HCT116 (cell line): Measurements from ENCODE around the gene PLCL2. TPM values are rescaled to one million over a fixed set of nuclear protein-coding genes. Genes with fewer than 3 reads are reported as not detected.
A peak's percentile ranks its signal among the peaks of the same experiment; 100 is the strongest.

Experiments
- ATAC-seq: fragments of 200-7000 bp; cut with Tn5 transposase; 2 replicates; pipeline ENCODE4 v1.9.1; 2020; ENCODE audit warnings: mild to moderate bottlenecking, moderate library complexity
- BruUV-seq: library from RNA; stranded (reverse); fragments of 400-500 nt; replicated peaks from 2 replicates; lab custom pipeline; 2021; lab: Mats Ljungman, UMichigan
- CTCF ChIA-PET: fragments of 300-600 bp; sonication (Branson Sonifier 250); formaldehyde crosslinking; loops from one replicate; lab custom pipeline; 2021; ENCODE audit warnings: antibody characterized with exemption; lab: Charles Lee
- POLR2A ChIA-PET: fragments of 300-600, 350-600 bp; sonication (Branson Sonifier 250); formaldehyde crosslinking; loops from one replicate; lab custom pipeline; 2021; ENCODE audit warnings: antibody characterized with exemption; lab: Charles Lee
- RAD21 ChIA-PET, 2 experiments: fragments of 300-600 bp; sonication (Branson Sonifier 250); formaldehyde crosslinking; loops; one replicate each; lab custom pipeline; 2023; ENCODE audit warnings: low total read pairs in 2 of 2; ENCODE audit not compliant: uncharacterized antibody in 2 of 2, unreplicated experiment in 2 of 2, low non-redundant PET in 1 of 2; lab: Charles Lee
- DNase-seq: peaks from one replicate; pipeline ENCODE4 v3.0.0-alpha.2; 2010; ENCODE audit warnings: low read depth, low spot score
- H2AFZ ChIP-seq: fragments of 200-600 bp; shearing (Covaris generic), sonication (generic); 2 replicates; pipeline ENCODE4 v1.6.1; 2017; ENCODE audit warnings: low read depth, mixed run types, mixed read lengths, antibody characterized with exemption, low read length; ENCODE audit not compliant: poor library complexity, severe bottlenecking
- H3K27ac ChIP-seq: 2 replicates; pipeline ENCODE4 v1.5.1; 2012; ENCODE audit warnings: low read depth, low read length
- H3K27me3 ChIP-seq: fragments of 200-600 bp; sonication (generic); 2 replicates; pipeline ENCODE4 v1.6.1; 2016; ENCODE audit warnings: mixed run types, low read length, mixed read lengths; ENCODE audit not compliant: insufficient read depth
- H3K36me3 ChIP-seq, 2 experiments: fragments of 200-500 bp in 1 of 2; fragments of 200-600 bp in 1 of 2; sonication (Bioruptor generic) in 1 of 2; sonication (generic) in 1 of 2; 2 replicates each; pipeline versions ENCODE4 v1.5.1 to v1.6.1; 2014 to 2016; ENCODE audit warnings: low read length in 2 of 2, inconsistent platforms in 1 of 2, mixed read lengths in 1 of 2, mixed run types in 1 of 2; ENCODE audit not compliant: insufficient read depth in 2 of 2, control insufficient read depth in 1 of 2
- H3K4me1 ChIP-seq, 2 experiments: fragments of 200-600 bp in 1 of 2; sonication (generic) in 1 of 2; 2 replicates each; pipeline versions ENCODE4 v1.5.1 to v1.6.1; 2012 to 2017; ENCODE audit warnings: low read length in 2 of 2, inconsistent platforms in 1 of 2, mild to moderate bottlenecking in 1 of 2, mixed read lengths in 1 of 2, mixed run types in 1 of 2, moderate library complexity in 1 of 2; ENCODE audit not compliant: insufficient read depth in 2 of 2, control insufficient read depth in 1 of 2
- H3K4me2 ChIP-seq: fragments of 200-600 bp; sonication (generic); 2 replicates; pipeline ENCODE4 v1.6.1; 2017; ENCODE audit warnings: mixed run types, low read length, mixed read lengths
- H3K4me3 ChIP-seq, 2 experiments: fragments of 200-600 bp in 1 of 2; sonication (generic) in 1 of 2; replicated peaks in 1 of 2; 2 replicates each; pipeline ENCODE4 v1.5.1; 2011 to 2016; ENCODE audit warnings: low read length in 2 of 2, control low read depth in 1 of 2, low read depth in 1 of 2, mild to moderate bottlenecking in 1 of 2, mixed read lengths in 1 of 2, mixed run types in 1 of 2
- H3K79me2 ChIP-seq: fragments of 200-600 bp; sonication (generic); 2 replicates; pipeline ENCODE4 v1.6.1; 2017; ENCODE audit warnings: mild to moderate bottlenecking, mixed run types, low read length, moderate library complexity, mixed read lengths; ENCODE audit not compliant: insufficient read depth
- H3K9ac ChIP-seq: fragments of 200-600 bp; sonication (generic); 2 replicates; pipeline ENCODE4 v1.6.1; 2016; ENCODE audit warnings: low read length, mixed read lengths
- H3K9me2 ChIP-seq: fragments of 200-600 bp; sonication (generic), shearing (Covaris generic); 2 replicates; pipeline ENCODE4 v1.6.1; 2017; ENCODE audit warnings: mixed run types, mild to moderate bottlenecking, moderate library complexity; ENCODE audit not compliant: insufficient read depth
- H3K9me3 ChIP-seq, 2 experiments: fragments of 200-500 bp in 1 of 2; fragments of 200-600 bp in 1 of 2; sonication (Bioruptor generic) in 1 of 2; sonication (generic) in 1 of 2; 2 replicates each; pipeline ENCODE4 v1.6.1; 2014 to 2017; ENCODE audit warnings: low read length in 2 of 2, mixed read lengths in 2 of 2, inconsistent platforms in 1 of 2, low read depth in 1 of 2, mild to moderate bottlenecking in 1 of 2, mixed run types in 1 of 2, moderate library complexity in 1 of 2; ENCODE audit not compliant: control insufficient read depth in 1 of 2, insufficient read depth in 1 of 2
- H4K20me1 ChIP-seq: fragments of 200-600 bp; sonication (generic), shearing (Covaris generic); 2 replicates; pipeline ENCODE4 v1.6.1; 2017; ENCODE audit warnings: mixed run types, mild to moderate bottlenecking, moderate library complexity; ENCODE audit not compliant: insufficient read depth
- ATF3 ChIP-seq: IDR thresholded peaks from 2 replicates; pipeline ENCODE4 v1.6.1; 2012
- CEBPB ChIP-seq: IDR thresholded peaks from 2 replicates; pipeline ENCODE4 v1.6.1; 2012; ENCODE audit warnings: low read depth
- EZH2 ChIP-seq: fragments of 200-600 bp; sonication (generic); IDR thresholded peaks from 2 replicates; pipeline ENCODE4 v1.6.1; 2017; ENCODE audit warnings: antibody characterized with exemption, mixed run types
- FOSL1 ChIP-seq: IDR thresholded peaks from 2 replicates; pipeline ENCODE4 v1.6.1; 2012; ENCODE audit warnings: low read depth
- MAX ChIP-seq: IDR thresholded peaks from 2 replicates; pipeline ENCODE4 v1.6.1; 2012
- RAD21 ChIP-seq: IDR thresholded peaks from 2 replicates; pipeline ENCODE4 v1.6.1; 2012; ENCODE audit warnings: low read depth, mild to moderate bottlenecking
- REST ChIP-seq: IDR thresholded peaks from 2 replicates; pipeline ENCODE4 v1.6.1; 2012; ENCODE audit warnings: low read depth
- SRF ChIP-seq: IDR thresholded peaks from 2 replicates; pipeline ENCODE4 v1.6.1; 2012; ENCODE audit warnings: low read depth
- TCF7L2 ChIP-seq: IDR thresholded peaks from 2 replicates; pipeline ENCODE4 v1.7.0; 2011; ENCODE audit warnings: borderline replicate concordance, inconsistent platforms; ENCODE audit not compliant: insufficient read depth, insufficient read length; ENCODE audit errors: extremely low read depth
- ZBTB33 ChIP-seq: IDR thresholded peaks from 2 replicates; pipeline ENCODE4 v1.6.1; 2011; ENCODE audit warnings: mild to moderate bottlenecking, low read length, moderate library complexity; ENCODE audit not compliant: insufficient replicate concordance; ENCODE audit errors: extremely low read depth
- ZFX ChIP-seq: fragments of 450-650 bp; IDR thresholded peaks from 2 replicates; pipeline ENCODE4 v1.6.1; 2017
- ZNF274 ChIP-seq: fragments of 200-500 bp; sonication (Bioruptor generic); IDR thresholded peaks from 2 replicates; pipeline ENCODE4 v1.6.1; 2014; ENCODE audit warnings: mild to moderate bottlenecking, low read depth, low read length, inconsistent platforms
- intact Hi-C: fragments of 100-400 bp; cut with micrococcal nuclease; formaldehyde crosslinking; loops from 2 replicates; pipeline ENCODE4 v1.10.0; 2022
- total RNA-seq: library from RNA; stranded (reverse); gene quantifications from one replicate; pipeline ENCODE4 v1.2.1, GENCODE V29; 2021; ENCODE audit not compliant: unreplicated experiment

PLCL2 gene
- total RNA-seq, 1 experiment from 2014 or later, result 2.2 TPM

- ATAC-seq (no peak), DNase-seq (no peak)
- POLR2A ChIA-PET, result no interaction called here
- H3K4me2 ChIP-seq, result peak overlapping the region; percentile 97
- no peak overlapping the region for H3K27ac ChIP-seq
- TF ChIP-seq ATF3, result no peak
- no peak for TF ChIP-seq ZNF274
- no peak for TF ChIP-seq ZFX
- TF ChIP-seq EZH2, result no peak
- peaks cover 0 to 11% of the 10 kb centered on the region in 2 experiments; a peak in 2 of 4 replicates for H3K4me1 ChIP-seq
- H3K9me3 ChIP-seq, result no peaks in the 10 kb centered on the region
- no peaks in the 10 kb centered on the region for H3K79me2 ChIP-seq
- H3K9me2 ChIP-seq, result no peaks in the 10 kb centered on the region
- intact Hi-C loops, result loop anchor here (10.0 kb wide), 1 partner anchor 149 kb away; no protein-coding TSS in a partner anchor
- H3K36me3 ChIP-seq, result no peaks in the 10 kb centered on the region
- CTCF ChIA-PET, result no interaction called here
- H2AFZ ChIP-seq, result peak overlapping the region; percentile 76
- peak overlapping the region; percentile 58 for H3K9ac ChIP-seq
- H4K20me1 ChIP-seq, result no peaks in the 10 kb centered on the region
- H3K4me3 ChIP-seq, result peak overlapping the region; percentile 58 to 71
- RAD21 ChIA-PET, result no interaction called here
- TSS peak; percentile 36 for BruUV-seq
- no peaks in the 10 kb centered on the region for H3K27me3 ChIP-seq
These were observed 993 bp downstream of the PLCL2 start for GRCh38 chr3:16885593-16886302.

- intact Hi-C loops, result loop anchor here (10.0 kb wide), 1 partner anchor 149 kb away; no protein-coding TSS in a partner anchor
- TF ChIP-seq ZNF274 (no peak), MAX (no peak), FOSL1 (no peak), RAD21 (no peak), REST (no peak), ZFX (no peak), CEBPB (no peak), TCF7L2 (no peak), ZBTB33 (no peak), SRF (no peak)
These were observed 1.5 kb downstream of the PLCL2 start for GRCh38 chr3:16886303-16886683.

More at GRCh38 chr3:16886303-16886683, 1.5 kb downstream of the PLCL2 start:
- Histone ChIP-seq H2AFZ (no peak overlapping the region), H3K9ac (no peak overlapping the region), H3K4me3 (no peak overlapping the region), H3K79me2 (no peaks in the 10 kb centered on the region), H3K4me2 (peak overlapping the region; percentile 97), H3K36me3 (no peaks in the 10 kb centered on the region), H3K9me3 (no peaks in the 10 kb centered on the region), H3K27ac (no peak overlapping the region), H3K27me3 (no peaks in the 10 kb centered on the region), H4K20me1 (no peaks in the 10 kb centered on the region), H3K4me1 (peaks cover 0 to 11% of the 10 kb centered on the region in 2 experiments; a peak in 2 of 4 replicates), H3K9me2 (no peaks in the 10 kb centered on the region)
- ATAC-seq (no peak), DNase-seq (no peak)
- ChIA-PET POLR2A (no interaction called here), CTCF (no interaction called here), RAD21 (no interaction called here)
- no TSS peak for BruUV-seq
